Midbrain (tissue), 1 donor: ENCODE data around the gene PRKCZ.
"Not testable (repeated sequence)": the region's sequence is repeated elsewhere in the genome, so short reads cannot be mapped to it uniquely, and the experiment has no call there.

Experiments used
- DNase-seq: peaks from one replicate; lab custom pipeline; 2025; lab: John Stamatoyannopoulos, UW

PRKCZ gene

GRCh38 chr1:2087766-2088165, 37.6 kb downstream of the PRKCZ start:
- DNase-seq: peak; percentile 83

DNA sequence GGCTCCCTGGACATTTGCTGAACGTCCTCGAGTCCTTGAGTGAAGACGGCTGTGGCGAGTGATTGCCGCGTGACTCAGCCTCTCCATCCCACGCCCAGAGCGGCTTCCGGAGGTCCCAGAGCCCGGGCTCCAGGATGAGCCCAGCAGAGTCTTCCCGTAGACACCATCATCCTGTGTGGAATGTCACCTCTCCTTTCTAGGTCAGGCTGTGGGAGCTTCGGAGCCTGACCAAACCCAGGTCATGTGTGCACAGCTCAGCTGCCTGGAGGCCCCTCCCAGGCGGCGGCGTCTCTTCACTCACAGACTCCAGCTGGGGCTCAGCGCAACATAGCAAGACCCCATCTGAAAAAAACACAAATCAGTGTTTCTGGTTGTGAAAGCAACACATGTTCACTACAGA, 38.2 kb downstream of the PRKCZ start:
- DNase-seq: no peak

GRCh38 chr1:2089051-2089450, 38.8 kb downstream of the PRKCZ start:
- DNase-seq: no peak

DNA sequence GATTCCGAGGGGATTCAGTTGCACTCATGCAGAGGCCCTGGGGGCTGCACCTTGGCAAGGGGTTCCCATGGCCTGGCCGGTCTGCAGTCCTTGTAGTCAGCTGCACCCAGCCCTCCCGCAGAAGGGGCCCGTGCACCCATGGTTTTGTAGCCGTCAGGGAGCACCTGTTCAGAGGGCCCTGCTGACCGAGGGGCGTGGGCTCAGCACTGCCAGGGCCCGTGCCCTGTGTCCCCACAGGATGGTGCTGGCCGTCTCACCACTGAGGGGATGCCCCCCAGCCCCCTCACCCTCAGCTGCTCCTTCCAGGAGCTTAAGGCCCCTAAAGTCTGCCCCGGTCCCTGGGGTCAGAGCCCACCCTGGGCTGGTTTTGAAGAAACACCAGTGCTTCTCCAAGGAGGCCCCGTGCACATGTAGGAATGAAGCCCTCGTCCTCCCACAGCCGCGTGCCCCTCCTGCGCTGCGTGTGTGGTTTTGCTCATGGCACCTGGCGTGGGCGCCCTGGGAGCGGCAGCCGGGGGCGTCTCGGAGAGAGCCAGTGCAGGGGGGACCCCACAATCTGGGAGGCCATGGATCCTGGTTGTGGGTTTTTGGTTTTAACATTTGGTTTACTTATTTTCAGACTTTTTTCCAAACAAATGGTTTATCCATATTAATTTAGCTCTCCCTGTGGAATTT, 40.1 kb downstream of the PRKCZ start:
- DNase-seq: no peak

DNA sequence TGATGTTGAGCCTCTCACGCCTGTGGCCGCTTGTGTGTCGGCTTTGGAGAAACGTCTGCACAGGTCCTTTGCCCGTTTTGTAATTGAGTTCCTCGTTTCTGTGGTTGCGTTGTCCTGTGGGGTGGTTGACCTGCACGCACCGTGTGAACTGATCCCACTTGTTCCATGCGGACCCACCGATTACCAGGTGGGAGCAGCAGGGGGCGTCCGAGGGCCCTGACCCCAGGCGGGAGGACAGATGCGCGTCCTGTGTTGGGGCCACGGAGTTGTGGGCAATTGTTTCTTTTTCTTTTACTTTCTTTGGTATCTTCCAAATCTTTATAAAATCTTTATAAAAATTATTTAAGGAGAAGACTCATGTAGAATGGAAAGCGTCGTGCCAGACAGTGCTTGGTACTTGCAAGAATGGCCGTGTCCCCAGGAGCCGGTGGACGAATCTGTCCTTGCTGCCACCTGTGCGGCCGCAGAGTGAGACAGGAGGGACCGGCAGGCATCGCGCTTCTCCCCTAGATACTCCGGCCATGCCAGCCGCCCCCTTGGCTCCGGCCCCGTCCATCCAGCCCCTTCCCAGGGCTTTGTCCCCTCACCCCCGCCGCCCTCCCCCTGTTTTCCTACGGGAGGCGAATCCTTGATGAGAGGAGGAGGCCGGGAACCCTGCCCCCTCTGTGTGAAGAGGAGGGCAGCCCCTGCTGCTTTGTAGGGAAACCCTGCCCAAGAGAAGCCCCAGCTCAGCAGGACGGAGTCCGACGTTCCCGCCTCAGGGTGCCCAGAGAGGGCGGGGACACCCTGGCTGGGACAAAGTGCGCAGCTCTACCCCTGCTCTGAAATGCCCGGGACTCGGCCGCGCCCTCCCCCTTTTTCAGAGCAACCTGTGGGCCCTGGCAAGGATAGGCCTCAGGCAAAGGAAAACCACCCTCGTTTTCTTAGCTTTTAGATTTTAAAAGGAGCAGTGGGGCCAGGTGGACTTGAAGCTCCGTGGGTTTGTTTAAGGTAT, 41.7 kb downstream of the PRKCZ start:
- DNase-seq: peak; percentile 53

- no peak for DNase-seq
Measured at GRCh38 chr1:2093055-2093454, 42.8 kb downstream of the PRKCZ start.

- DNase-seq: no peak
Measured at GRCh38 chr1:2093636-2094035, 43.4 kb downstream of the PRKCZ start.

DNA sequence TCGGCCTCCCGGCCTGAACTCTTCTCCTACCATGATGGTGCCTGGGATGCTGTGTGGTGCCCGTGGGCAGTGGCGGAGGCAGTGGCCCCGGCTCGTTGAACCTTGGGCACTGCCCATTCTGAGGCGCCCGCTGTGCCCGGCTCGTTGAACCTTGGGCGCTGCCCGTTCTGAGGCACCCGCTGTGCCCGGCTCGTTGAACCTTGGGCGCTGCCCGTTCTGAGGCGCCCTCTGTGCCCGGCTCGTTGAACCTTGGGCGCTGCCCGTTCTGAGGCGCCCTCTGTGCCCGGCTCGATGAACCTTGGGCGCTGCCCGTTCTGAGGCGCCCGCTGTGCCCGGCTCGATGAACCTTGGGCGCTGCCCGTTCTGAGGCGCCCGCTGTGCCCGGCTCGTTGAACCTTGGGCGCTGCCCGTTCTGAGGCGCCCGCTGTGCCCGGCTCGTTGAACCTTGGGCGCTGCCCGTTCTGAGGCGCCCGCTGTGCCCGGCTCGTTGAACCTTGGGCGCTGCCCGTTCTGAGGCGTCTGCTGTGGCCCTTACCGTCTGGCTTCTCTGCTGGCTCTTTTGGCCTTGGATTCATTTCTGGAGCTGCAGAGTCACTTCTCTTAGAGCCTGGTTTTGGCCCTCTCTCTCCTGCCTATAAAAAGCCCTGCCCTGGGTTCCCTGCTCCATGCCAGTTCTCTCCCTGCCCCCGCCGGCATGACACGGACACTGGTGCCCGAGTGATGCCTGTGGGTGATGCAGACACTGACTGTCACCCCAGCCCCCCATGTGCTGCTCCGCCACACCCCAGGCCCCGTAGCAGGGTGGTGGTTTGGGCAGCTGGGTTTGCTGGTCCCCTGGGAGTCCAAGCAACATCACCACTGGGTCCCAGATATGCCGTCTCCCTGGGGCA, 44.3 kb downstream of the PRKCZ start:
- not testable (repeated sequence) for DNase-seq

- no peak for DNase-seq
Measured at GRCh38 chr1:2095394-2095793, 45.2 kb downstream of the PRKCZ start.

DNA sequence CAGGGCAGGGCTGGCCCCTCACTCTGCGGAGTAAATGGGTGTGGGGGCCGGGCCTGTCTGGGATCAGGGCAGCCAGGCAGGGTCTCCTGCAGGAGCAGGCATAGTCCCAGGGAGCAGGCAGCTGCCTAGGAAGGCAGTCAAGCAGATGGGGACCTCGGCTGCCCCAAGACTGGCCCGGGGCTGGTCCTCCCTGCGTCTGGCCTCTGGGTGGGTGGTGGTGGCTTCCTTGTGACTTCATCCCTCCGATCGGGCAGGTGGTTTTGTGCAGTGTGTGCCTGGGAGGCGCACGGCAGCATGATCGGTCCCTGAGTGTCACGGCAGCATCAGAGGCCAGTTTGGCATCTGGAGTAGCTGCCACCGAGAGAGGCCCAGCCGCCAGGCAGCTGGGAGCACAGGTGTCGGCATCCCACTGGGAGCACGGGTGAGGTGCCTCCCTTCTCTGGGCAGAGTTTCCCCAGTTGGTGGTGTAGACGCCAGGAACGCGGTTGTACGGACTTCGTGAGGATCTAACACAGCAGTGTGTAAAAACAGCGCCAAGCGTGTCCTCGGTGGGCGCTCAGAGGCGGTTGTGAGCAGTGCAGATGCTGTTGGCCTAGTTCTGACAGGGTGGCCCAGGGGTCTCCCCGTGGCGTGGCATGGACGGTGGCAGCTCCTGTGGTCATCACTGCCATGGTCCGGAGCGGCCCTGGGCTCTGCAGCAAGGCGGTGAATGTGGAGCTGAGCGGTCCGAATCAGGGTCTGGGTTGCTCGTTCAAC, 45.9 kb downstream of the PRKCZ start:
- no peak for DNase-seq

GRCh38 chr1:2097386-2098300, 47.4 kb downstream of the PRKCZ start:
- no peak for DNase-seq

GRCh38 chr1:2098301-2098698, 48.1 kb downstream of the PRKCZ start:
- peak; percentile 69 for DNase-seq

- peak; percentile 87 for DNase-seq
Measured at GRCh38 chr1:2098839-2099785, 48.9 kb downstream of the PRKCZ start.

DNA sequence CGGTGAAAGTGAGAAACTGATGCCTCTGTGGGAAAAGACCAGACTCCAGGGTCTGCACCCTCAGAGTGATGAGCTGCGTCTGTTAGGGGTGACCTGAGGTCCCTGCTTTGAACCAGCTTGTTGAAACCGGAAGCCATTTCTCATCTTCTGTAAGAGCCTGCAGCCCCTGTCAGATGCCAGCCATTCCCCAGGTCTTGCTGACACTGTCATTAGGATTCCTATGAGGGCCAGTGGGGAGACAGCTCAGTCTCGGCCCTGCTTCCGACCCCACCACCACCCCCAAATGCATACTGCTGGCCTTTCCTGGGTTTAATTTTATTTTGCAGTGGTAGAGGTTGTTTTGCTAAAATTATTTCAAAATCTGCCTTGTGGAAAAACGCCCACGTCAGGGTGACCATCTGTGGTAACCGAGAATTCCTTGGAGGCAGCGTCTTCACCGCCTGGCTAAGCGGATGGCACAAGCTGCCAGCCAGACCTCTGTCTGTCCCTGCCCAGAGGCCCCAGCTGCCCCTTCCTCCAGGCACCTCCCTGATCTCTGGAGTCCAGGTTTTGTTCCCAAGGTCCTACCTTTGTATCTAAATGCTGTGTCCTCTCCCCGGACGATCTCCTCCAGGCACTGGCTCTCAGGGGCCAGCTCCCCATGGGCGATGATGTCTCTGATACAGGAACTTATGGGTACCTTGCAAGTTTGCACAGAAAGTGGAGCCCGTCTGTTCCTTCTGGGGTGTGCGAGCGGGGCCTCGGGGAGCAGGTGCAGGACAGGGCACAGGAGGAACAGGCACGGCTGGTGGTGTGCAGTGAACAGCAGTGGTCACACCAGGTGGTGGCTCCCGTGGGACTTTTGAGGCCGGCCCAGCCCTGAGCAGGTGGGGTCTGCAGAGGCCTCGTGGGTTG, 49.9 kb downstream of the PRKCZ start:
- DNase-seq: no peak

DNA sequence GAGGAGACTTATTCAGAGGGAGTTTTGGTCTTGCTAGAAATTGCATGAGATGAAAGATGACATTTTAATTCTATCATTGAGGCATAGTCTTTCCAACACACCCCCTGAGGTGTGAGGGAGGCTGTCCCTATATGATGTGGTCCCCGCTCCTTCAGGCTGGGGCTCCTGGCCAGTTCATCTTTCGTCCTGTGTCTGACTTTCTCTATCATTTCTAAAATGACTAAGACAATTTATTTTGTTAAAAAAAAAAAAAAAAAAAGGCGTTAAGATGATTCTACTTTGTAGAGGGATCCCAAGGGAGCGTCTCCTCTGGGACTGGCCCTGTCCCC, 50.5 kb downstream of the PRKCZ start:
- DNase-seq: no peak

- no peak for DNase-seq
Measured at GRCh38 chr1:2101531-2101930, 51.3 kb downstream of the PRKCZ start.

DNA sequence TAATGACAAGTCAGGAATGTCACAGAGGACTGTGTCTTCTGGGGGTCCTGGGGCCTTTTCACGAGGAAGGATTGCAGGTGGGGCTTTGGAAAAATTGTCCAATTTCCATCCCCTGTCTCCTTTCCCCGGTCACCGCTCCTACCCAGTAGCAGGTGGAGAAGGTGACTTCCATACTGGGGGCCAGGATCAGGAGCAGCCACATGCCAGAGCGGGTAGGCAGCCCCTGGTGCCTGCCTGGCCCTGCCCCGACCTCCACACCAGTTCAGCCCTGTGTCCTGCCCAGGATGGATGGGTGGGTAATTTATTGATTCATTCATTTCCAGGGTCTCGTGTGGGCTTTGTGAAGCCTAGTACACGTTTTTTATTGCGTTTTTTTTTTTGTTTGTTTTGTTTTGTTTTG, 51.7 kb downstream of the PRKCZ start:
- no peak for DNase-seq

- no peak for DNase-seq
Measured at GRCh38 chr1:2102753-2103152, 52.5 kb downstream of the PRKCZ start.
